Activated effector memory CD4-positive, alpha-beta T cell treated with Interleukin-2 at 50 U/mL for 16 hours (primary cell): ENCODE results near the gene DHRS9.

Source experiments
- DNase-seq: peaks from one replicate; pipeline ENCODE4 v3.0.0-alpha.2; 2020

The DHRS9 gene

GRCh38 chr2:169065864-169066517 is 3.4 kb upstream of the DHRS9 start:
- DNase-seq = no peak

- no peak for DNase-seq
These were observed 2.5 kb upstream of the DHRS9 start for GRCh38 chr2:169066897-169067296.

GRCh38 chr2:169069833-169070232 is 470 bp downstream of the DHRS9 start:
- DNase-seq = no peak

- no peak for DNase-seq
These were observed 2.1 kb downstream of the DHRS9 start for GRCh38 chr2:169071455-169071854.

- no peak for DNase-seq
These were observed 3.0 kb downstream of the DHRS9 start for GRCh38 chr2:169072163-169072925.

GRCh38 chr2:169073211-169073962 is 4.0 kb downstream of the DHRS9 start:
- DNase-seq = no peak

- DNase-seq = no peak
These were observed 4.8 kb downstream of the DHRS9 start for GRCh38 chr2:169073963-169074751.

- DNase-seq = no peak
These were observed 8.4 kb downstream of the DHRS9 start for GRCh38 chr2:169077674-169078240.

GRCh38 chr2:169080250-169081069 is 11.1 kb downstream of the DHRS9 start:
- DNase-seq = no peak

- DNase-seq = no peak
These were observed 12.2 kb downstream of the DHRS9 start for GRCh38 chr2:169081551-169081950.

GRCh38 chr2:169082995-169083394 is 13.6 kb downstream of the DHRS9 start:
- no peak for DNase-seq

GRCh38 chr2:169086893-169087467 is 17.6 kb downstream of the DHRS9 start:
- DNase-seq = no peak

- DNase-seq = no peak
These were observed 18.5 kb downstream of the DHRS9 start for GRCh38 chr2:169087757-169088379.

GRCh38 chr2:169089182-169089581 is 19.8 kb downstream of the DHRS9 start:
- no peak for DNase-seq

GRCh38 chr2:169090133-169090820 is 20.9 kb downstream of the DHRS9 start:
- DNase-seq = no peak

GRCh38 chr2:169091256-169091655 is 21.9 kb downstream of the DHRS9 start:
- no peak for DNase-seq

GRCh38 chr2:169091761-169092519 is 22.6 kb downstream of the DHRS9 start:
- DNase-seq = no peak

- no peak for DNase-seq
These were observed 24.2 kb downstream of the DHRS9 start for GRCh38 chr2:169093535-169093934.

- DNase-seq = no peak
These were observed 25.3 kb downstream of the DHRS9 start for GRCh38 chr2:169094676-169095075.
